Uterus (tissue), 4 donors: ENCODE data around the gene PCID2. TPM values are rescaled to one million over a fixed set of nuclear protein-coding genes. Genes with fewer than 3 reads are reported as not detected.

ENCODE experiments used
- DNase-seq, 2 donors: peaks; one replicate each; pipeline ENCODE4 v3.0.0-alpha.2; 2019 to 2020
- H3K27ac ChIP-seq, 2 donors: fragments of 200-600 bp; sonication (generic); 1 replicate in 1 of 2; 2 replicates in 1 of 2; pipeline ENCODE4 v1.5.1; 2016 to 2018
- H3K27me3 ChIP-seq, 2 donors: fragments of 200-600 bp; sonication (generic); one replicate each; pipeline ENCODE4 v1.5.1; 2018 to 2019; ENCODE audit warnings: control low read depth in 1 of 2
- H3K36me3 ChIP-seq, 2 donors: fragments of 200-600 bp; sonication (generic); one replicate each; pipeline ENCODE4 v1.5.1; 2019; ENCODE audit warnings: control low read depth in 1 of 2
- H3K4me1 ChIP-seq, 2 donors: fragments of 200-600 bp; sonication (generic); one replicate each; pipeline ENCODE4 v1.5.1; 2018 to 2019; ENCODE audit warnings: control low read depth in 1 of 2
- H3K4me3 ChIP-seq, 2 donors: fragments of 200-600 bp; sonication (generic); 1 replicate in 1 of 2; 2 replicates in 1 of 2; pipeline ENCODE4 v1.5.1; 2018 to 2019; ENCODE audit warnings: mild to moderate bottlenecking in 1 of 2
- H3K9me3 ChIP-seq, 2 donors: fragments of 200-600 bp; sonication (generic); one replicate each; pipeline ENCODE4 v1.5.1; 2019; ENCODE audit warnings: control low read depth in 1 of 2
- CTCF ChIP-seq, 4 experiments: fragments of 200-600 bp in 2 of 4; fragments of 450-650 bp in 2 of 4; sonication (generic) in 2 of 4; IDR thresholded peaks; one replicate each; pipeline ENCODE4 v1.5.1; 2016 to 2019; ENCODE audit warnings: antibody characterized with exemption in 4 of 4, mild to moderate bottlenecking in 2 of 4, moderate library complexity in 1 of 4
- POLR2A ChIP-seq, 2 donors: fragments of 450-650 bp; IDR thresholded peaks; one replicate each; pipeline ENCODE4 v1.6.1; 2016; ENCODE audit warnings: antibody characterized with exemption in 2 of 2, mild to moderate bottlenecking in 1 of 2, moderate library complexity in 1 of 2
- intact Hi-C: fragments of 100-400 bp; cut with DNase I; formaldehyde crosslinking; loops from one replicate; pipeline ENCODE4 v1.15.1; 2023; ENCODE audit warnings: low total_unique reads
- total RNA-seq, 4 donors: library from RNA; depleted of rRNA in 3 of 4; stranded (reverse); fragments of >200 nt in 3 of 4; gene quantifications; one replicate each; pipeline versions ENCODE4 v1.1.0 to v1.2.4, GENCODE V29; 2014 to 2023
- donor health status: DM: yes; HTN: yes; CAD: no.

Gene PCID2
- total RNA-seq, 4 donors from 2014 or later, result 35.9 to 75.6 (median 70.7) TPM

DNA sequence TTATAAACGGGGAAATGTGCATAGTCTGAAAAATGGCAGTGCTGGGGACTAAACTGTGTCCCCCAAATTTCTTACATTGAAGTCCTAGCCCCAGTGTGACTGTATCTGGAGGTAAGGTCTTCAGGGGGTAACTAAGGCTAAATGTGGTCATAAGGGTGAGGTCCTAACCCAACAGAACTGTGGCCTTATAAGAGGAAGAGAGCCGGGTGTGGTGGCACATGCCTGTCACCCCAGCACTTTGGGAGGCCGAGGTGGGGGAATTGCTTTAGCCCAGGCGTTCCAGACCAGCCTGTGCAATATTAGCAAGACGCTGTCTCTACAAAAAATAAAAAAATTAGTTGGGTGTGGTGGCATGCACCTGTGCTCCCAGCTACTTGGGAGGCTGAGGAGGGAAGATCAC is 32.2 kb downstream of the PCID2 start:
- Histone ChIP-seq H3K9me3 (no peaks in the 10 kb centered on the region), H3K4me1 (no peaks in the 10 kb centered on the region), H3K27me3 (no peaks in the 10 kb centered on the region), H3K27ac (no peak overlapping the region), H3K36me3 (no peaks in the 10 kb centered on the region), H3K4me3 (no peak overlapping the region)
- DNase-seq, result no peak
- intact Hi-C loops, result no loop called here
- no peak for TF ChIP-seq CTCF (IDR thresholded peaks at IDR 0.05)

DNA sequence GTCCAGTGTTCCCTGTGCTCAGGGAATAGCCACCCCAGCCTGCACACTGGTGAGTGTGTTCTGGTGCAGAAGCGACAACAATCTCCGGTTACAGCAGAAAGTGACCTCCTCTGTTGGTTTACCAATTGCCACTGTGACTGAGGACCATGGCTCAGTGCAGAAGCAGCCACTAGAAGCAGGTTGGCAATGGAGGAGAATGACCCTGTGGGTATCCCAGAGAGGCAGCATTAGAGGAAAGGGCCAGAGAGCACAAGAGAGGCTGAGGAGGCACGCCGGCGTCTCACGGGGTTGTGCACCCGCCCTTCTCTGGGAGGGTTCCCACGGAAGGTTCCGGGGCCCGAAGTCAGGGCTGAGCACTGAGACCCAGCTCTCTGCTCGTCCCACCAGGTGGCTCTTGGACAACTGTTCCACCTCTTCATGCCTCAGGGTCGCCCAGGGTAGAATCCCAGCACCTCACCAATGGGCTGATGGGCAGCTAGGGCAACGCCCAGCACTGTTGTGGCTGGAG is 36.0 kb downstream of the PCID2 start:
- H3K4me3 ChIP-seq, result no peak overlapping the region
- no peak for DNase-seq
- TF ChIP-seq POLR2A (IDR thresholded peaks at IDR 0.05) (no peak), CTCF (IDR thresholded peaks at IDR 0.05) (no peak)
- H3K27me3 ChIP-seq, result no peaks in the 10 kb centered on the region
- H3K9me3 ChIP-seq, result no peaks in the 10 kb centered on the region
- intact Hi-C loops, result no loop called here
- no peaks in the 10 kb centered on the region for H3K4me1 ChIP-seq
- no peak overlapping the region for H3K27ac ChIP-seq
- H3K36me3 ChIP-seq, result no peaks in the 10 kb centered on the region

GRCh38 chr13:113171250-113172125 is 37.0 kb downstream of the PCID2 start:
- TF ChIP-seq POLR2A (IDR thresholded peaks at IDR 0.05), result no peak
- no peak for TF ChIP-seq CTCF (IDR thresholded peaks at IDR 0.05)
- H3K4me1 ChIP-seq, result no peaks in the 10 kb centered on the region
- no peak overlapping the region for H3K27ac ChIP-seq
- H3K36me3 ChIP-seq, result no peaks in the 10 kb centered on the region
- intact Hi-C loops, result no loop called here
- no peaks in the 10 kb centered on the region for H3K27me3 ChIP-seq
- H3K4me3 ChIP-seq, result no peak overlapping the region
- no peaks in the 10 kb centered on the region for H3K9me3 ChIP-seq
- no peak for DNase-seq

GRCh38 chr13:113170511-113170910 is 38.0 kb downstream of the PCID2 start:
- H3K27ac ChIP-seq, result no peak overlapping the region
- no peak overlapping the region for H3K4me3 ChIP-seq
- H3K4me1 ChIP-seq, result no peaks in the 10 kb centered on the region
- no peak for DNase-seq
- intact Hi-C loops, result no loop called here
- H3K9me3 ChIP-seq, result no peaks in the 10 kb centered on the region
- H3K36me3 ChIP-seq, result no peaks in the 10 kb centered on the region
- no peak for TF ChIP-seq CTCF (IDR thresholded peaks at IDR 0.05)
- TF ChIP-seq POLR2A (IDR thresholded peaks at IDR 0.05), result no peak
- no peaks in the 10 kb centered on the region for H3K27me3 ChIP-seq
